Measurements from ENCODE around the gene GASK1A. TPM values are rescaled to one million over a fixed set of nuclear protein-coding genes. Genes with fewer than 3 reads are reported as not detected.

Gene GASK1A
- polyA plus RNA-seq, 2 of the 4 experiments (the other 2 are of a cell fraction), result not detected

DNA sequence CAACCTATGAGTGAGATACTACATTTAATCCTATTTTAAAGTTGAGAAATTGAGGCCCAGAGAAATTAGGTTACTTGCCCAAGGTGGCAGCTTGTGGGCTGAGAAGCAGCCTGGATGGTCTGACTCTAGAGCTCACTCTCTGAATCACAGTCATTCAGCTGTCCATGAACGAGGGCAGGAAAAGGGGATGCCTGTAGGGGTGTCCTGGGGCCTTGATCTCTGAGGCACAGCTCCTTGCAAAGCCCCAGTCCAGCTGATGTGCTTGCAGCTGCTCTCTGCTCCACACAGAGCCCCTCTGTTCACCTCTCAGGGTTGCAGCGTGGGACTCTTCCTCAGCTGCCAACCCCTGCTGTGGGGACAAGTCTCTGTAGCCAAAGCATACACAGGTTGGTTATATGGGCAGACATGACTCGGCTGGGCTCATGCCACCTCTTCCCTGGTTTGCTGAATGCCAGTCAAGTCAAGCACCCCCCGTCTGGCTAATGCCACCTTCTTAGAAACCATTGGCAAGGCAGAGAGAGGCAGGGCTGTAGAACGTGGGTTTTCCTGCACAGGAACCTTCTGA is 56.8 kb downstream of the GASK1A start:
- no peaks in the 10 kb centered on the region for H3K4me1 ChIP-seq
- H3K4me3 ChIP-seq, result no peak overlapping the region
- FAIRE-seq (no peak), ATAC-seq (no peak; a peak in 1 of 6 replicates), DNase-seq (ENCODE audit: low read depth in 1 of 2, low spot score in 1 of 2) (no peak)
- H3K4me2 ChIP-seq, result no peak overlapping the region
- no peaks in the 10 kb centered on the region for H3K9me3 ChIP-seq
- ChIA-PET CTCF (no interaction called here), POLR2A (no interaction called here)
- WGBS (ENCODE audit: missing lambda C conversion rate), result 0% methylated on average over 4 of the region's 5 CpGs
- no peak overlapping the region for H3K27ac ChIP-seq
- TF ChIP-seq ZSCAN20 (CRISPR knock-in tag; IDR thresholded peaks at IDR 0.05) (no peak), RCOR1 (IDR thresholded peaks at IDR 0.05; ENCODE audit: low read depth, low read length) (no peak), HOXB13 (CRISPR knock-in tag; IDR thresholded peaks at IDR 0.05; ENCODE audit: low read depth) (no peak)

DNA sequence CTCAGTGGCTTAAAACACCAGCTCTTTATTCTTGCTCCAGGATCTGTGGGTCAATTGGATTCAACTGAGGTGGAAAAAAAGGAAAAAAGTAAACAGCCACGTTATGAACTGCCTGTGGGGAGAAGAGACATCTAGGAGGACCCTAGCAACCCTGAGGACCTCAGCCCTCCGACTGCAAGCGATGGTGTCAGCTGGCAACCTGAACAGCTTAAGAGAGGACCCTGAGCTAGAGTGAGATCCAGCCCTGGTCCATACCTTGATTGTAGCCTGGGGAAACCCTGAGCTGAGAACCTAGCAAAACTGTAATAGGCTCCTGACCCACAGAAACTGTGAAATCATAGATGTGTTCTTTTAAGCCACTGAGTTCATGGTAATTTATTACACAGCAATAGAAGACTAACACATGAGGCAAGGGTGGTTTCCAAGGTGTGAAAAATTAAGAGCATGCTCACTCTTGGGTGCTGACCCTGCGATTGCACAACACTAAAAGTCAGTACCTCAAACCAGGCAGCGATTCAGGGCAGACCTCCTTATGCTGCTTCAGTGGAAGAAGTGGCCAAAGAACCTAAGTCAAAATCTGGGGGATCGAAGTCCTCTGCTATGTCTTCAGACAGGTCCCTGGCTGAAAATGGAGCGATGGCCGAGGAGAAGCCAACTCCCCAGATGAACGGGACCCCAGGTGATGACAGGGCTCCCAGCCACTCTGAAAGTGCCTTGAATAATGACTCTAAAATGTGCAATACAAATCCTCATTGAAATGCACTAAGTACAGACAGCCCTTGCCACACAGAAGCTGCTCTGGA is 57.7 kb downstream of the GASK1A start:
- FAIRE-seq (no peak), ATAC-seq (no peak), DNase-seq (ENCODE audit: low read depth in 1 of 2, low spot score in 1 of 2) (no peak)
- ChIA-PET POLR2A (no interaction called here), CTCF (no interaction called here)
- no peak overlapping the region for H3K27ac ChIP-seq
- no peak overlapping the region for H3K4me3 ChIP-seq
- no peaks in the 10 kb centered on the region for H3K4me1 ChIP-seq
- TF ChIP-seq HDAC2 (IDR thresholded peaks at IDR 0.05) (no peak), CEBPB (IDR thresholded peaks at IDR 0.05) (no peak), MAZ (IDR thresholded peaks at IDR 0.05; ENCODE audit: borderline replicate concordance, low read depth, low read length) (no peak), EHF (CRISPR knock-in tag; IDR thresholded peaks at IDR 0.05) (no peak), RFX5 (IDR thresholded peaks at IDR 0.05) (no peak), GATA3 (IDR thresholded peaks at IDR 0.05; ENCODE audit: borderline replicate concordance) (no peak), BHLHE40 (IDR thresholded peaks at IDR 0.05; ENCODE audit: low read depth, low read length) (no peak), TP53 (CRISPR knock-in tag; IDR thresholded peaks at IDR 0.05) (no peak), SREBF2 (IDR thresholded peaks at IDR 0.05) (no peak)
- TF ChIP-seq, protein P1, sequence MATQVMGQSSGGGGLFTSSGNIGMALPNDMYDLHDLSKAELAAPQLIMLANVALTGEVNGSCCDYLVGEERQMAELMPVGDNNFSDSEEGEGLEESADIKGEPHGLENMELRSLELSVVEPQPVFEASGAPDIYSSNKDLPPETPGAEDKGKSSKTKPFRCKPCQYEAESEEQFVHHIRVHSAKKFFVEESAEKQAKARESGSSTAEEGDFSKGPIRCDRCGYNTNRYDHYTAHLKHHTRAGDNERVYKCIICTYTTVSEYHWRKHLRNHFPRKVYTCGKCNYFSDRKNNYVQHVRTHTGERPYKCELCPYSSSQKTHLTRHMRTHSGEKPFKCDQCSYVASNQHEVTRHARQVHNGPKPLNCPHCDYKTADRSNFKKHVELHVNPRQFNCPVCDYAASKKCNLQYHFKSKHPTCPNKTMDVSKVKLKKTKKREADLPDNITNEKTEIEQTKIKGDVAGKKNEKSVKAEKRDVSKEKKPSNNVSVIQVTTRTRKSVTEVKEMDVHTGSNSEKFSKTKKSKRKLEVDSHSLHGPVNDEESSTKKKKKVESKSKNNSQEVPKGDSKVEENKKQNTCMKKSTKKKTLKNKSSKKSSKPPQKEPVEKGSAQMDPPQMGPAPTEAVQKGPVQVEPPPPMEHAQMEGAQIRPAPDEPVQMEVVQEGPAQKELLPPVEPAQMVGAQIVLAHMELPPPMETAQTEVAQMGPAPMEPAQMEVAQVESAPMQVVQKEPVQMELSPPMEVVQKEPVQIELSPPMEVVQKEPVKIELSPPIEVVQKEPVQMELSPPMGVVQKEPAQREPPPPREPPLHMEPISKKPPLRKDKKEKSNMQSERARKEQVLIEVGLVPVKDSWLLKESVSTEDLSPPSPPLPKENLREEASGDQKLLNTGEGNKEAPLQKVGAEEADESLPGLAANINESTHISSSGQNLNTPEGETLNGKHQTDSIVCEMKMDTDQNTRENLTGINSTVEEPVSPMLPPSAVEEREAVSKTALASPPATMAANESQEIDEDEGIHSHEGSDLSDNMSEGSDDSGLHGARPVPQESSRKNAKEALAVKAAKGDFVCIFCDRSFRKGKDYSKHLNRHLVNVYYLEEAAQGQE (IDR thresholded peaks at IDR 0.05), result no peak
- TF ChIP-seq, protein P2, sequence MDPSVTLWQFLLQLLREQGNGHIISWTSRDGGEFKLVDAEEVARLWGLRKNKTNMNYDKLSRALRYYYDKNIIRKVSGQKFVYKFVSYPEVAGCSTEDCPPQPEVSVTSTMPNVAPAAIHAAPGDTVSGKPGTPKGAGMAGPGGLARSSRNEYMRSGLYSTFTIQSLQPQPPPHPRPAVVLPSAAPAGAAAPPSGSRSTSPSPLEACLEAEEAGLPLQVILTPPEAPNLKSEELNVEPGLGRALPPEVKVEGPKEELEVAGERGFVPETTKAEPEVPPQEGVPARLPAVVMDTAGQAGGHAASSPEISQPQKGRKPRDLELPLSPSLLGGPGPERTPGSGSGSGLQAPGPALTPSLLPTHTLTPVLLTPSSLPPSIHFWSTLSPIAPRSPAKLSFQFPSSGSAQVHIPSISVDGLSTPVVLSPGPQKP (IDR thresholded peaks at IDR 0.05; ENCODE audit: low read depth, low read length), result no peak
- TF ChIP-seq, protein P3, sequence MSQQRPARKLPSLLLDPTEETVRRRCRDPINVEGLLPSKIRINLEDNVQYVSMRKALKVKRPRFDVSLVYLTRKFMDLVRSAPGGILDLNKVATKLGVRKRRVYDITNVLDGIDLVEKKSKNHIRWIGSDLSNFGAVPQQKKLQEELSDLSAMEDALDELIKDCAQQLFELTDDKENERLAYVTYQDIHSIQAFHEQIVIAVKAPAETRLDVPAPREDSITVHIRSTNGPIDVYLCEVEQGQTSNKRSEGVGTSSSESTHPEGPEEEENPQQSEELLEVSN (IDR thresholded peaks at IDR 0.05; ENCODE audit: borderline replicate concordance, low read depth), result no peak
- TF ChIP-seq, protein P4, sequence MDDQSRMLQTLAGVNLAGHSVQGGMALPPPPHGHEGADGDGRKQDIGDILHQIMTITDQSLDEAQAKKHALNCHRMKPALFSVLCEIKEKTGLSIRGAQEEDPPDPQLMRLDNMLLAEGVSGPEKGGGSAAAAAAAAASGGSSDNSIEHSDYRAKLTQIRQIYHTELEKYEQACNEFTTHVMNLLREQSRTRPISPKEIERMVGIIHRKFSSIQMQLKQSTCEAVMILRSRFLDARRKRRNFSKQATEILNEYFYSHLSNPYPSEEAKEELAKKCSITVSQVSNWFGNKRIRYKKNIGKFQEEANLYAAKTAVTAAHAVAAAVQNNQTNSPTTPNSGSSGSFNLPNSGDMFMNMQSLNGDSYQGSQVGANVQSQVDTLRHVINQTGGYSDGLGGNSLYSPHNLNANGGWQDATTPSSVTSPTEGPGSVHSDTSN (IDR thresholded peaks at IDR 0.05), result no peak
- WGBS (ENCODE audit: missing lambda C conversion rate), result 14% methylated on average over 9 of the region's 9 CpGs
- H3K9me3 ChIP-seq, result no peaks in the 10 kb centered on the region
- no peak overlapping the region for H3K4me2 ChIP-seq

DNA sequence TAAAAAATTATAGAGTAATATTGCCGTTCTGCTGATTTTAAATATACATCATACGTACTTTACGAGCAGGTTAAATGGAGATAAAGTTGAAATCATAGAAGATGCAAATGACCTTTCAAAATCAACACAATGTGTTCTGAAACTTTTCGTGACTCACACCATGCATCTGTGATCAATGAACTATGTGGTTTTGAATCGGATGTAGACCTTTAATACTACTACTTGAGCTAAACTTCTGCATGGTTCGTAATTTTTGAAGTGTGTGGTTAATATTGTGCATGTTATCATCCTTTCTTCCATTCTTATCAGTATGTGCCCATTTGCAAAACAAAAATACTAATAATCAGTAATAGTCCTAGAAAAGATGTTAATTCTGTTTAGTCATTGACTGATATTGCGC is 58.9 kb downstream of the GASK1A start:
- FAIRE-seq (no peak), DNase-seq (ENCODE audit: low read depth in 1 of 2, low spot score in 1 of 2) (no peak), ATAC-seq (no peak)
- H3K4me2 ChIP-seq, result no peak overlapping the region
- H3K27ac ChIP-seq, result no peak overlapping the region
- no peak overlapping the region for H3K4me3 ChIP-seq
- H3K9me3 ChIP-seq, result no peaks in the 10 kb centered on the region
- WGBS (ENCODE audit: missing lambda C conversion rate), result 50% methylated on average over 7 of the region's 7 CpGs
- H3K4me1 ChIP-seq, result no peaks in the 10 kb centered on the region
- ChIA-PET CTCF (no interaction called here), POLR2A (no interaction called here)
- TF ChIP-seq, protein P5, sequence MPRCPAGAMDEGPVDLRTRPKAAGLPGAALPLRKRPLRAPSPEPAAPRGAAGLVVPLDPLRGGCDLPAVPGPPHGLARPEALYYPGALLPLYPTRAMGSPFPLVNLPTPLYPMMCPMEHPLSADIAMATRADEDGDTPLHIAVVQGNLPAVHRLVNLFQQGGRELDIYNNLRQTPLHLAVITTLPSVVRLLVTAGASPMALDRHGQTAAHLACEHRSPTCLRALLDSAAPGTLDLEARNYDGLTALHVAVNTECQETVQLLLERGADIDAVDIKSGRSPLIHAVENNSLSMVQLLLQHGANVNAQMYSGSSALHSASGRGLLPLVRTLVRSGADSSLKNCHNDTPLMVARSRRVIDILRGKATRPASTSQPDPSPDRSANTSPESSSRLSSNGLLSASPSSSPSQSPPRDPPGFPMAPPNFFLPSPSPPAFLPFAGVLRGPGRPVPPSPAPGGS (IDR thresholded peaks at IDR 0.05), result no peak

Measured in A549 (cell line).